NCI-H1048 (cell line): ENCODE results near the gene RBM43.
"Not testable (repeated sequence)": the region's sequence is repeated elsewhere in the genome, so short reads cannot be mapped to it uniquely, and the experiment has no call there.

Source experiments
- DNase-seq: peaks from one replicate; lab custom pipeline; 2025; lab: John Stamatoyannopoulos, UW

RBM43 gene

DNA sequence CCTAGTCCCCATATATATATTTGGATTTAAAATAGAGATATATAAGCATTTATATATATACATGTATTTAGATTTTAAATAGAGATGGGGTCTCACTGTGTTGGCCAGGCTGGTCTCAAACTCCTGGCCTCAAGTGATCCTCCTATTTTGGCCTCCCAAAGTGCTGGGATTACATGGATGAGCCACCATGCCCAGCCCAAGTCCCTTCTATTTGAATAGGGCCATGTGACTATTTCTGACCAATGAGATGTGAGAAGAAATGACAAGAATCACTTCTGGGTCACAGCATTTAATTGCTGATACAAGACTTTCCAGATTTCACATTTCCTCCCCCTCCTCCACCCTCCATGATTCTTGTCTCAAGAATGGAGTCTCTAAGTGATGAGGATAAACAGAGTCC lies 6.4 kb upstream of the RBM43 start:
- no peak for DNase-seq

- DNase-seq = no peak
Observed at GRCh38 chr2:151267537-151267936, 5.9 kb upstream of the RBM43 start.

DNA sequence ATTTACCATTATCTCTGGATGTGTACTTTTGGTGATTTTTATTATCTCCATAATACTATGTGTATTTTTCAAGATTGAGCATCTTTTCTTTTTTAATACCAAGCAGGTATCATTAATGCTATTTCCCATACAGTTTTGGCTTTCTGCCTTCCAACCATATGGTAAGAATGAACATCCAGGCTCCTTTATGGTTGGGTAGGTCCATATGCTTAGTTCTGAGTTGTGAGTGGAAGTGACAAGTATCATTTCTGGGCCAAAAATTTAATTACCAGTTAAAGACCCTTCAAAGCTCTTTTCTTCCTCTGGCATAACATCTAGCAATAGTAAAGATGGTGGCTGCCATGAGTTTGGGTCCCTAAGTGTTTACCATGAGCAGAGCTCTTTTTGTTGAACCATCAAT lies 4.3 kb upstream of the RBM43 start:
- no peak for DNase-seq

GRCh38 chr2:151264157-151264825 lies 2.6 kb upstream of the RBM43 start:
- DNase-seq = no peak

DNA sequence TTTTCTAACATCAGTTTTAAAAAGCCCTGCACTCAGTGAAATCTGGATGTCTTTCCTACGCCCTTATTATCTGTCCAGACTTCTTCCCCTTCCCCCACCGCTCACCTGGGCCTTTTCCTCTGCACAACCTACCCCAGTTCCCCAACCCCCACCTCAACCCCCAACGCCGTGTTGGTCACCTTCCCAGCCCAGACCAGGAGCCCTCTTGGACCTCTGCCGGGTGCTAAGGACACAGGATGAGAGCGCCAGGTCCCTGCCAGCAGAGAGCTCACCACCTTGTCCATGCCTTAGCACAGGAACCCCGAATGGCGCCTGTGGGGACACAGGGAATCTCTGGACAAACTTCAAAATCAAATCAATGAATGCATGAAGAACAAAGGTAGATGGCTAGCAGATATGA lies 966 bp upstream of the RBM43 start:
- DNase-seq = no peak

- DNase-seq = no peak
Observed at GRCh38 chr2:151261977-151262291, 271 bp upstream of the RBM43 start.

GRCh38 chr2:151260573-151261230 lies 961 bp downstream of the RBM43 start:
- DNase-seq = no peak

- no peak for DNase-seq
Observed at GRCh38 chr2:151258121-151258520, 3.5 kb downstream of the RBM43 start.

DNA sequence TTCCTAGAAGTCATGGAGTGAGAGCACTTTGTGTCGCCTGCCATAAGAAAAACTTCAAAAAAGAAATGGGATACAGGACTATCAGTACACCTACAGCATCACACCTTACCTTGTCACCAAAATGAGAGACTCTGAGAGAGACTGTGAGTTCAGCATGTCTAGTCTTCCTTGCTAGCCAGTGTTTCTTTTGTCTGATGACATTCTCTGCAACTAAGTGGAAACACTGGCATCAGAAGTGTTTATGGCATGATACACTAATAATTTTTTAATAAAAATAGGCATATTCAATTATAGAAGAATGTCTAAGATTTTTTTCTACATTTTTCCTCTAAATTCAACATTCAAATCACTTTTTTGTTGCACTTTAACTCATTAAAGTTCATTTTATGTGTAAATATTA lies 9.0 kb downstream of the RBM43 start:
- no peak for DNase-seq

DNA sequence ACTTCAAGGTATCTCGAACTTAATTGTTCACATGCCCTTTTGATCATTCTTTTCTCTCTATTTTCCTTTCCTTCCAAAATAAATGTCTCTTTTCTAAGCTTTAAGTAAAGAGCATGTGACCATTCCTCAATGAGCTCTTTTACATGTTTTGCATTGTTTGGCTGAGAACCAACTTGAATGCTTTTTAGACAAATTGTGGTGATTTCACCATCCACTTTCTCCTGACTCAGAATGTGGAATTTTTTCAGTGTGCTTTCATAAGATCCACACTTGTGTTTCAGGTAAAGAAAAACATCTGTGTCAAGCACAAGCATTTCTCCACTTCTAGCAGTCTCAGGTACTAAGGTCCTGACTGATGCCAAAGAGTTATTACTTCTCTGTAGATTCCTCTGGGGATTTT lies 10.7 kb downstream of the RBM43 start:
- DNase-seq = no peak

GRCh38 chr2:151247432-151247831 lies 14.2 kb downstream of the RBM43 start:
- DNase-seq = no peak

GRCh38 chr2:151246152-151246551 lies 15.5 kb downstream of the RBM43 start:
- DNase-seq = no peak

DNA sequence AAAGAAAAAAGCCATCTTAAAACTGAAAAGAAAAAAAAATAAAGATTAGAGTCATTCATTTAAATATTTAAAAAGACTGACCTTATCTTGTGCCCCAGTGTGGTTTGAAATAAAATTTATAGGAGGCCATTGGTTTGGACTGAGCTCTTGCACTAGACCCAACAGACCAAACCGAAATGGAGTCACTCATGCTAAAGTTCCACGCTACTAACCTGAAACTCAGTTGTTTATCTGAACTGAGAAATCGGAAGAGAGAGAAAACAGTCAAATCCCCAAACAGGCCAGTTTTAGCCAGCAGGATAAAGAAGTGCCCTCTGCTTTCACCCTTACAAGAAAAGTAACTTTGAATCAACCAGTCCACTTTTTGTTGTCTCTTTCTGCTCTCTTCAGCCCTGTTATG lies 18.2 kb downstream of the RBM43 start:
- DNase-seq = no peak

DNA sequence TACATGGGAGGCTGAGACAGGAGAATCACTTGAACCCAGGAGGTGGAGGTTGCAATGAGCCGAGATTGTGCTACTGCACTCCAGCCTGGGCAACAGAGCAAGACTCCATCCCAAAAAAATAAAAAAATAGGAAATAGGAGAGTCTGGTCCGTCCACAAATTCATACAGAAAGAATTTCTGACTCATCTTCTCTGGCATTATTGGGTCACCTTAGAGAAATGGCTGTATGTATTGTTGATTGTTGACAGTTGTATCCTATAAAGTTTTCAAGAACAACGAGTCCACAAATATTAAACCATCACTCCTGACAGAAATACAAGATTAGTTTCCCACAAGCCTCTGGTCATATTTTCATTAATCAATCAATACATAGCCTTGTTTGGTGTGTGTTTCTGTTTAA lies 20.4 kb downstream of the RBM43 start:
- no peak for DNase-seq

DNA sequence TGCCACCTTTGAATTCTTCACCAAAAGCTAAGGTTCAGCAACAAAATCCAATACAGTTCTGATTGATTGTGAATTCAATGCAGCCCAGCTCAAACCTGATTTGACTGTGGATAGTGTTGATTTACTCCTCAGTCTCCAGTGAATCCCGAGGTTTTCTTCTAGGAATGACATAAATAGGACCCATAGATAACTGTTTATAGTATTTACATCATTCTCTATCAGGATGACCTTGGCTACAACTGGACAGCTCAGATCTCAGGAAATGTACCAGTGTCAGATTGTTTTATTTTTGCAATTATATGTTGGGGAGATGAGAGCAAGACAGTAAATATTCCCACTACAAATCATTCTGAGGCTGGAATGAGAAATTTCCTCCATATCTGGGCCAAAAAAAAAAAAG lies 21.2 kb downstream of the RBM43 start:
- DNase-seq = no peak

- DNase-seq = no peak
Observed at GRCh38 chr2:151239624-151240023, 22.0 kb downstream of the RBM43 start.

DNA sequence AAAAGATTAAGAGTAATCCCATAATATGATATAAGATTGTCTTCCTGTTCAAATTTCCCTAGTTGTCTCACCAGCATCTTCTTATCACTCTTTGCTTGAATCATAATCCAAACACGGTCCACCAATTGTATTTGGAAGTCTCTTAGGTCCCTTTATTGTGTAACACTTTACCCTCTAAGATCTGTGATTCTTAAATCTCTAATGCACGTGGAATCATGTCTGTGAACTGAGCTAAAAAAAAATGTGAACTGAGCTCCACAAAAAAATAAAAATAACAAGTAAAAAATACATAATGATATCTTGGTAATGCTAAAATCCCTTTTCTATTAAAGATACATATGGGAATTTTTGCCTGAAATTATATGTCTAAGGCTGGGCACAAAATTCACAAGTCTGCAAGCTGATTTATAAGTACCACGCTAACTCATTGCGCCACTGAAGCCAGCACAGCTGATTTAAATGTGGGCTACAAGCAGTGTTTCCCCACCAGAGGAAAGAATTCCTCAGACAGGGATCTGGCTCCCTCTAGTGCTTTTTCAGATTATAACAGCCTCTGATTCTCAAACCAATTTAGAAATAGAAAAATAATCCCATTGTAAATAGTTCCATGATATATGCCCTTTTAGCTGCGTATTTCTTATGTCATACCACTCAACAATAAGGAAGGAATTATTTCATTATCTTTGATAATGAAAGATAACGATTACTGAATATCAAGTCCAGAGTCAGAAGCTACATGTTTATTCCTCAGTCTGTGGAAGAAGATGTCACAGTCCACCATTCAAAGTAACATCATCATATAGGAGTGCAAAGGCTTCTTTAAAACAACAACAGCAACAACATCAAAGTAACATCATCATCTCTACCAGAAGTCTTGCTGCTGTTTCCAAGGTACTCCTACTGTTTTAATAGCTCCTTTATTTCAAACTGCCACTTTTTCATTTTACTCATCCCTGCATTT lies 22.9 kb downstream of the RBM43 start:
- DNase-seq = peak; percentile 6

GRCh38 chr2:151237422-151238025 lies 24.1 kb downstream of the RBM43 start:
- no peak for DNase-seq

- DNase-seq = peak; percentile 9
Observed at GRCh38 chr2:151233760-151234159, 27.9 kb downstream of the RBM43 start.

- not testable (repeated sequence) for DNase-seq
Observed at GRCh38 chr2:151233288-151233687, 28.4 kb downstream of the RBM43 start.

GRCh38 chr2:151230627-151231140 lies 31.0 kb downstream of the RBM43 start:
- no peak for DNase-seq

DNA sequence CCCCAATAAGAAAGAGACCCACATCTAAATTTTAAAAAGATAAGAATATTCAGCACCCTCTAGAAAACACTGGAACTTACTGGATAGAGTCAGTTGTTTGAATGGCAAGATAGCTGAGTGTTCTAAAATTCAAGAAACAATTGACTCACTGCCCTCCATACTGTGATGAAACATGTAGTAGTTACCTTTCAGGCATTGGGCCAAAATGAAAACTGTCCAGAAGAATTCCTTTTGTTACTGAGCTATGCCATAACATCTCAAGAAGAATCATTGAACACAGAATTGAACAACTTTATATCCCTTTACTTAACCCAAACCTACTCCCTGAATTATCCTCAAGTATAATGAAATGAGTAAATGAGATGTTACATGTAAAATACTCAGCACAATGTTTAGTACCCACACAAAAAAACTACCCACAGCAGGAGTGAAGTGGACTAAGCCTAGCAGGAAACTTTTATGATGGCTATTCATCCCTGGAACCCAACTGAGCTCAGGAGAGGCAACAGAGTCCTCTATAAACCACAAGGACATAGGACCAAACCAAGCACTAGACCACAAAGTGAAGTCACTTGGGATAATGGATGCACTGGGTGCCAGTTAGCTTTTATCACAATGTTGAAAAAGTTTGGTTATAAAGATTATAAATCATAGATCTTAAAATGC lies 32.7 kb downstream of the RBM43 start:
- no peak for DNase-seq
